Activated CD8-positive, alpha-beta T cell treated with anti-CD3 and anti-CD28 coated beads for 36 hours (primary cell): Measurements from ENCODE around the gene PHC2. TPM values are rescaled to one million over a fixed set of nuclear protein-coding genes. Genes with fewer than 3 reads are reported as not detected.
A peak's percentile ranks its signal among the peaks of the same experiment; 100 is the strongest.

Experiments
- ATAC-seq: fragments of 200-7000 bp; cut with Tn5 transposase; one replicate; pipeline ENCODE4 v1.10.0; 2021; ENCODE audit warnings: mild to moderate bottlenecking, moderate library complexity
- CTCF ChIA-PET: fragments of 350-600 bp; sonication (Branson Sonifier 250); formaldehyde crosslinking; loops from one replicate; lab custom pipeline; 2021; ENCODE audit warnings: antibody characterized with exemption; lab: Charles Lee
- POLR2A ChIA-PET: fragments of 350-600 bp; sonication (Branson Sonifier 250); formaldehyde crosslinking; loops from one replicate; lab custom pipeline; 2021; ENCODE audit warnings: antibody characterized with exemption; lab: Charles Lee
- DNase-seq: peaks from one replicate; pipeline ENCODE4 v3.0.0-alpha.2; 2020
- H3K27ac Mint-ChIP-seq: one replicate; pipeline ENCODE4 v1.8.0; 2021; ENCODE audit warnings: mild to moderate bottlenecking, mixed read lengths
- H3K27me3 Mint-ChIP-seq: one replicate; pipeline ENCODE4 v1.8.0; 2021; ENCODE audit warnings: mixed read lengths
- H3K36me3 Mint-ChIP-seq: one replicate; pipeline ENCODE4 v1.8.0; 2021; ENCODE audit warnings: low read depth, mixed read lengths
- H3K4me1 Mint-ChIP-seq: one replicate; pipeline ENCODE4 v1.8.0; 2021; ENCODE audit warnings: low read depth, mixed read lengths
- H3K4me3 Mint-ChIP-seq: one replicate; pipeline ENCODE4 v1.8.0; 2021; ENCODE audit warnings: mild to moderate bottlenecking, moderate library complexity, mixed read lengths
- H3K9me3 Mint-ChIP-seq: one replicate; pipeline ENCODE4 v1.8.0; 2021; ENCODE audit warnings: mixed read lengths
- CTCF ChIP-seq: fragments of 200-600 bp; IDR thresholded peaks from one replicate; pipeline ENCODE4 v1.8.0; 2022; ENCODE audit warnings: antibody characterized with exemption, mild to moderate bottlenecking
- intact Hi-C: fragments of 100-400 bp; cut with micrococcal nuclease; formaldehyde crosslinking; loops from one replicate; pipeline ENCODE4 v1.10.0; 2022
- total RNA-seq, 2 experiments: library from RNA; stranded (reverse); gene quantifications; one replicate each; pipeline ENCODE4 v1.2.3, GENCODE V29; 2021

The PHC2 gene
- total RNA-seq, 2 experiments from 2014 or later: 26.0 to 28.0 TPM

DNA sequence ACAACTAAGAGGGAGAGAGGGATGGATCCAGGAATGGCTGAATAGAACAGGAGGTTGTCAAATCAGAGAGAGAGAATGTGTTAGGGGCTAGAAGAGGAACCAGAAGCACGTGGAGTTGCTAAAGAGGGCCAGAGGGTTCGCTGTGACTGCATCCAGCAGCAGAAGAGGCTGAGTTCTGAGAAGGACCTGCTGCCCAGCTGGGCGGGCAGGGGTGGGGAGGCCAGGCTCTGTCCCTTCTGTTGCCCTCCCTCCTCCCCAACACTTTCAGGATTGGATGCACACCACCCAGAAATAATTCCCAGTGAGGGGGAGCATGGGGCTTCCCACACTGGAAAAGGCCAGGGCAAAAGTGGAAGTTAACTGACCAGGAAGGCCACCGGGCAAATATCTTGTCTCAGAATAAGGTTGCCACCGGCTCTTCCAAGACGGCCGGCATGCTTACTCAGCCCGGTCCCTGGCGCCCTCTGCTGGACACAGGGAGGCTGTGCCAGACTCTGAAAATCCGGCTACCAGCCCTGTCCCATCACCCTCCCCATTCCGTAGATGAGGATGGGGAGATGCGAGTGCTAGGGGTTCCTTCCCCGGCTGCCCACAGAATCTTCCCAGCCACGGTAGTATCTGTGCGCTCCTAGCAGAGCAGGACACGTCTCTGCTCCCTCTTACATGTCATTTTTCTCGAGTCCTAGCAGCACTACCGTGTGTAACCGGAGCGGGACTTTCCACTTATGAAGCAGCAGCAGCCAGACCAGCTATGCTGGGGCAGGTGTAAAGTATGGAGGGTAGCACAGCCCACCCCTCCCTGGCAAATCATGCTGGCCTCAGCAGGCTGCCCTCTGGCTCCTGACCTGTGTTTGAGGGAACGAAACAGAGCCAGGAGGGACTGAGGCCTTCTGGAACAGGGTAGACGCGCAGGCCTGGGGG, 63.1 kb downstream of the PHC2 start:
- peak; percentile 98 for ATAC-seq
- TF ChIP-seq CTCF: peak; percentile 96
- peaks cover 2% of the 10 kb centered on the region for H3K4me1 Mint-ChIP-seq
- no peaks in the 10 kb centered on the region for H3K27me3 Mint-ChIP-seq
- H3K36me3 Mint-ChIP-seq: no peaks in the 10 kb centered on the region
- no peaks in the 10 kb centered on the region for H3K9me3 Mint-ChIP-seq
- H3K27ac Mint-ChIP-seq: no peak overlapping the region
- POLR2A ChIA-PET: no interaction called here
- CTCF ChIA-PET: interaction anchor here (0.6 to 6.5 kb wide), 9 partner anchors 20 to 241 kb away, joined by 3 to 64 read pairs (median 4); partner anchors contain the start of gene TRIM62
- intact Hi-C loops: loop anchor here (2.0 to 10.0 kb wide), 2 partner anchors 73 to 233 kb away; no protein-coding TSS in a partner anchor
- DNase-seq: peak; percentile 88
- no peak overlapping the region for H3K4me3 Mint-ChIP-seq

DNA sequence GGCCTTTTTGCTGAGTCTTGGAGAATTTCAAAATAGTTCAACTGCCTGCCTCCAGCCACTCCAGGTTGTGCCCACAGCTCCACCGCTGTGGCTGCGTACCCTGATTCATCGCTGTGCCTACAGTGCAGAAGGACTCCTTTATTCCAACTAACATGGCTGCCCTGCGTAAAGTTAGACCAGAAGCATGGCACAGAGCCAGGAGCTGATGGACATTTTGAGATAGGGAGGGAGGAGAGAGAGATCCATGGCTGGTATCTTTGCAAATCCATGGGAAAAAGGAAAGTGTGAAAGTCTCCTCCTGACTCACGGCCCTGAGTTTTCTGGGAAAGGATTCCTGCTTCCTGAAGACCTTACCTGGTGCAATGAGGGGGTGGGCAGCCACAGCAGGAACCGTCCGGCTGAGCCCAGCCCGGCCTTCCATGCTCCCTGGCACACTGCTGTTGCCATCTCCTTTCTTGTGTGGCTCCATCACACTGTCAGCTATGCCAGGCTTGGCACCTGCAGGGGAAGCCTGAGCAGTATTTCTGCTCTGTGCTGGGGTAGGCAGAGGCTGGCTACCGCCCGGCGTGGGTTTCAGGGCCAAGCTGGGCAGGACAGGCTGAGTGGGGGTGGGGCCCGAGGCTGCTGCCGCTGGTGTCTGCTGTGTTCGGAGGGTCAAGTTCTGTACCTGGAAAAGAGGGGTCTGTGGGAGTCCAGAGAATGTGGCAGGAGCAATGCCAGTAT, 64.0 kb downstream of the PHC2 start:
- no peaks in the 10 kb centered on the region for H3K27me3 Mint-ChIP-seq
- H3K4me3 Mint-ChIP-seq: no peak overlapping the region
- DNase-seq (no peak), ATAC-seq (no peak)
- no peak for TF ChIP-seq CTCF
- H3K36me3 Mint-ChIP-seq: no peaks in the 10 kb centered on the region
- H3K9me3 Mint-ChIP-seq: no peaks in the 10 kb centered on the region
- ChIA-PET CTCF (interaction anchor here (0.9 to 6.5 kb wide), 5 partner anchors 31 to 271 kb away, joined by 3 to 64 read pairs (median 3); no protein-coding TSS in a partner anchor), POLR2A (no interaction called here)
- intact Hi-C loops: loop anchor here (2.0 to 10.0 kb wide), 2 partner anchors 72 to 232 kb away; no protein-coding TSS in a partner anchor
- H3K27ac Mint-ChIP-seq: no peak overlapping the region
- peaks cover 2% of the 10 kb centered on the region for H3K4me1 Mint-ChIP-seq

GRCh38 chr1:33365560-33365997, 65.3 kb downstream of the PHC2 start:
- ChIA-PET CTCF (interaction anchor here (1.1 to 6.5 kb wide), 3 partner anchors 64 to 270 kb away, joined by 3 to 64 read pairs (median 3); no protein-coding TSS in a partner anchor), POLR2A (no interaction called here)
- intact Hi-C loops: loop anchor here (10.0 kb wide), 1 partner anchor 231 kb away; no protein-coding TSS in a partner anchor
- TF ChIP-seq CTCF: no peak
- H3K4me1 Mint-ChIP-seq: peaks cover 2% of the 10 kb centered on the region
- no peak overlapping the region for H3K27ac Mint-ChIP-seq
- no peak for ATAC-seq
- DNase-seq: no peak
- no peaks in the 10 kb centered on the region for H3K27me3 Mint-ChIP-seq
- H3K4me3 Mint-ChIP-seq: no peak overlapping the region
- H3K9me3 Mint-ChIP-seq: no peaks in the 10 kb centered on the region
- no peaks in the 10 kb centered on the region for H3K36me3 Mint-ChIP-seq

DNA sequence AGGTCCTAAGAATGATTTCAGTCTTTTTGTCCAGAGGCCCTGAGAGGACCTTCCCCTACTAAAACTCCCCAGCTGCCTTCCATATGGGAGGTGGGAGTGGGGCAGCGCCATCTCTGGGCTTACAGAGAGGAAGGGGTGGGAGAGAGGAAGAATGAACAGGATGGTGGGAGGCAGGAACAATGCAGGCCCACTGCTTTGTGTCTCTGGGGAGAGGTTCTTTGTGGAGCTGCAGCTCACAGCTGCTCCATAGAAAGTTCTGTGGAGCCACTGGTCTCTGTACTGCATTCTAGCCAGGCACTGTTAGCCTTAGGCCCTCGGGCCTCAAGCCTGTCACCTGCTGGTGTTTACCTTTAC, 66.4 kb downstream of the PHC2 start:
- intact Hi-C loops: loop anchor here (10.0 kb wide), 1 partner anchor 230 kb away; no protein-coding TSS in a partner anchor
- DNase-seq: no peak
- H3K9me3 Mint-ChIP-seq: no peaks in the 10 kb centered on the region

More for the DNA sequence above, 66.4 kb downstream of the PHC2 start:
- POLR2A ChIA-PET: interaction anchor here (1.2 kb wide), 1 partner anchor 26 kb away, joined by 3 read pairs; no protein-coding TSS in a partner anchor
- TF ChIP-seq CTCF: no peak
- Mint-ChIP-seq H3K4me3 (no peak overlapping the region), H3K36me3 (no peaks in the 10 kb centered on the region), H3K4me1 (peaks cover 2% of the 10 kb centered on the region), H3K27ac (no peak overlapping the region), H3K27me3 (no peaks in the 10 kb centered on the region)
- CTCF ChIA-PET: interaction anchor here (2.5 to 6.5 kb wide), 2 partner anchors 14 to 70 kb away, joined by 6 to 64 read pairs; no protein-coding TSS in a partner anchor
- no peak for ATAC-seq
